ENCODE results near the gene MAGEB1. TPM values are rescaled to one million over a fixed set of nuclear protein-coding genes. Genes with fewer than 3 reads are reported as not detected.

The MAGEB1 gene
- total RNA-seq, 1 donor from 2014 or later = not detected

DNA sequence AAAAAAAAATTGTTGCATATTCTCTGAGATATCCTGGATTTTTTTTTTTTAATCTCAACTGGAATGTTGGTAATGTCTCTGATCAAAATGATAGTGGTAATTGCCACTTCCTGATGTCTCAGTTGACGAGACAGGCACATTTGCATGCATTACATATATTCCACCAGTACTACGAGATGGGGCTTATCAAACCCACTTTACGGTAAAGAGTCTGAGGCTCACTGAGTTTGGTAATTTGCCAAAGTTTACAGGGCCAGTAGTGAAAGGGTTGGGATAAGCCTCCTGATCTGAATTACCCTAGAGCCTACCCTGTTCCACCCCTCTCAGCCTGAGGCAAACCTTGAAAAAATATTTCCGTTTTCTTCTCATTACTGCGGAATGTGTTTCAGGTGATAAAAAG lies 26.3 kb upstream of the MAGEB1 start:
- no peaks in the 10 kb centered on the region for H3K9me3 ChIP-seq
- no peak overlapping the region for H3K4me3 ChIP-seq
- H3K36me3 ChIP-seq = no peaks in the 10 kb centered on the region
- DNase-seq (ENCODE audit: low spot score in 2 of 2) = no peak
- H3K27ac ChIP-seq = no peak overlapping the region
- intact Hi-C loops (cut with DNase I) = no loop called here
- TF ChIP-seq, protein P1, sequence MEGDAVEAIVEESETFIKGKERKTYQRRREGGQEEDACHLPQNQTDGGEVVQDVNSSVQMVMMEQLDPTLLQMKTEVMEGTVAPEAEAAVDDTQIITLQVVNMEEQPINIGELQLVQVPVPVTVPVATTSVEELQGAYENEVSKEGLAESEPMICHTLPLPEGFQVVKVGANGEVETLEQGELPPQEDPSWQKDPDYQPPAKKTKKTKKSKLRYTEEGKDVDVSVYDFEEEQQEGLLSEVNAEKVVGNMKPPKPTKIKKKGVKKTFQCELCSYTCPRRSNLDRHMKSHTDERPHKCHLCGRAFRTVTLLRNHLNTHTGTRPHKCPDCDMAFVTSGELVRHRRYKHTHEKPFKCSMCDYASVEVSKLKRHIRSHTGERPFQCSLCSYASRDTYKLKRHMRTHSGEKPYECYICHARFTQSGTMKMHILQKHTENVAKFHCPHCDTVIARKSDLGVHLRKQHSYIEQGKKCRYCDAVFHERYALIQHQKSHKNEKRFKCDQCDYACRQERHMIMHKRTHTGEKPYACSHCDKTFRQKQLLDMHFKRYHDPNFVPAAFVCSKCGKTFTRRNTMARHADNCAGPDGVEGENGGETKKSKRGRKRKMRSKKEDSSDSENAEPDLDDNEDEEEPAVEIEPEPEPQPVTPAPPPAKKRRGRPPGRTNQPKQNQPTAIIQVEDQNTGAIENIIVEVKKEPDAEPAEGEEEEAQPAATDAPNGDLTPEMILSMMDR (IDR thresholded peaks at IDR 0.05) = no peak
- H3K4me1 ChIP-seq = no peaks in the 10 kb centered on the region
- no peaks in the 10 kb centered on the region for H3K27me3 ChIP-seq

DNA sequence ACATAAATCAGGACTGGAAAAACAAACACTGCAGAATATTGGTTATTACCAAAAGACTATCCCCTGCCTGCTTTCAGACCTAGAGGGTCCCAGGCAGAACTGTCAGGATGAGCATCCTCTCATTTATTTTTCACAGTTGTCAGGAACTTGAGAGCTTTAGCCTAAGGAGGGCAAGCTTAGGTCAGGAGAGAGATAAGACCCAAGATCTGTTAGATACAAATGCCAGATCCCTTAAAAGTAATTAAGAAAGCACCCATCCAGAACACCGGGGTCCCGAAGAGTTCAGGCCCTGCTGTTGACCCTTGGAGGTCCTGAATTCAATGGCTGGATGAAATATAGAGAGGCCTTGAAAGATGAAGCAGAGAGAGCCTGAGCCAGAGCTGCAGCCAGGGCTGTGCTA lies 22.4 kb upstream of the MAGEB1 start:
- H3K9me3 ChIP-seq = no peaks in the 10 kb centered on the region
- no peaks in the 10 kb centered on the region for H3K27me3 ChIP-seq
- intact Hi-C loops (cut with DNase I) = no loop called here
- no peak for DNase-seq (ENCODE audit: low spot score in 2 of 2)
- no peaks in the 10 kb centered on the region for H3K36me3 ChIP-seq
- H3K4me3 ChIP-seq = no peak overlapping the region
- TF ChIP-seq, protein P1 (IDR thresholded peaks at IDR 0.05) = no peak
- no peak overlapping the region for H3K27ac ChIP-seq
- no peaks in the 10 kb centered on the region for H3K4me1 ChIP-seq

DNA sequence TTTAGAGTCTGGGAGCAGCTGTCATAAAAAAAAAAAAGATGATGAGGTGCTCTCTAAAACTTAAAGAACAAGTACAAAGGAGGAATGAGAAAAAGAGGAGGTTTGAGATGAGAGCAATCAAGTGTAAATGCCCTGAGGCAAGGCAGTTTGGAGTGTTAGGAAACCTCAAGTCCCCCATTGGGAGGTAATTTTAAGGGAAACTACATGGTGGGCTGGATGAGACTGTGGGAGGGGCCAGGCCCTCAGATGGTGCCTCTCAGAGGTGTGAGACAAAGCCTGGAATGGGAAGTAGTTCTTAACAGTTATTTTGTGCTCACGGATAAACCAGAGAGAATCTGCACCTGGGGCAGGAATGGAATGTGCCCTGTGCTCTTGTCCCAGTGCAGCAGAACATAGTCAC lies 18.4 kb upstream of the MAGEB1 start:
- no peaks in the 10 kb centered on the region for H3K27me3 ChIP-seq
- intact Hi-C loops (cut with DNase I) = no loop called here
- TF ChIP-seq, protein P1 (IDR thresholded peaks at IDR 0.05) = no peak
- H3K9me3 ChIP-seq = no peaks in the 10 kb centered on the region
- no peak overlapping the region for H3K4me3 ChIP-seq
- no peaks in the 10 kb centered on the region for H3K36me3 ChIP-seq
- H3K27ac ChIP-seq = no peak overlapping the region
- no peaks in the 10 kb centered on the region for H3K4me1 ChIP-seq
- DNase-seq (ENCODE audit: low spot score in 2 of 2) = no peak

DNA sequence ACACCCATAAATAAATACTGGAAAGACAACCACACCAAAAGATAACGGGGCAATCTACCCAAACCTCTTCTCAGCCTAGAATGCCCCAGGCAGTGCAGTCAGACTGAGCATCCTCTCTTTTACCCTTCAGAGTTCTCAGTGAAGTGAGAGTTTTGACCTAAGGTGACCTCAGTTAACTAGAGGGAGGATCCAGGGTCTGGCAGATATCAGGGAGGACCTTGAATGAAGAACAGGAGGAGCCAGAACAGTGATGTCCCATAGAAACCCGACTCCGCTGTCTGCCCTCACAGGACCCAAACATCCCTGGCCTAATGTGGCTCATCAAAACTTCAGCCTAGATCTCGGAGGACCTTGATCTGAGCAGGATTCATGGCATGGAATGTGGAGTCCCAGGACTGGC lies 16.6 kb upstream of the MAGEB1 start, which contains the start of gene MAGEB3:
MAGEB3 (plus strand) TSS at position 263 of the 400 bp plus-strand sequence. CDS start 5,268 bp downstream, outside the sequence.
- no peak for DNase-seq (ENCODE audit: low spot score in 2 of 2)
- H3K4me1 ChIP-seq = no peaks in the 10 kb centered on the region
- H3K27me3 ChIP-seq = no peaks in the 10 kb centered on the region
- no peak within 1 kb of the TSS for H3K4me3 ChIP-seq
- H3K27ac ChIP-seq = no peak within 1 kb of the TSS
- H3K9me3 ChIP-seq = no peaks in the 10 kb centered on the region
- H3K36me3 ChIP-seq = no peaks in the 10 kb centered on the region
- intact Hi-C loops (cut with DNase I) = no loop called here
- TF ChIP-seq, protein P1 (IDR thresholded peaks at IDR 0.05) = no peak

DNA sequence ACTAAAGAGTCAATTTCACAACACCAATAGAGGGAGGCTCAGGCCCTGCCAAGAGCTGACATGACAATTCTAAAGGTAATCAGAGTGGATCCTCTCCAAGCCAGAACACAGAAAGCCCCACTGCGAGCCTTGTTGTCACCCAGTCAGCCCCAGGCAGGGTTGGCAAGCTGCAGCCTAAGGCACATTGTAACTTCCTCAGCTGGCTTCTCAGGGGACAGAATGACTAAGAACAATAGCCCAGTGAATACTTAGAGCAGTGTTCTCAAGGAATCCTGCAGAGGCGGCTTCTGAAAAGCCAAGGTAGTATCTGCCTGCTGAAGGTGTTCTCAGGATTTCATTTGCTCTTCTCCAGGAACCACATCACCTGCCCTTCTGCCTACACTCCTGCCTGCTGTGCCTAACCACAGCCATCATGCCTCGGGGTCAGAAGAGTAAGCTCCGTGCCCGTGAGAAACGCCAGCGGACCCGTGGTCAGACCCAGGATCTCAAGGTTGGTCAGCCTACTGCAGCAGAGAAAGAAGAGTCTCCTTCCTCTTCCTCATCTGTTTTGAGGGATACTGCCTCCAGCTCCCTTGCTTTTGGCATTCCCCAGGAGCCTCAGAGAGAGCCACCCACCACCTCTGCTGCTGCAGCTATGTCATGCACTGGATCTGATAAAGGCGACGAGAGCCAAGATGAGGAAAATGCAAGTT lies 5.1 kb upstream of the MAGEB1 start, which contains the start of gene MAGEB4:
MAGEB4 (plus strand) TSS at position 277 of the 692 bp plus-strand sequence; CDS start at position 413, 136 bp downstream.
- intact Hi-C loops (cut with DNase I) = no loop called here
- H3K9me3 ChIP-seq = no peaks in the 10 kb centered on the region

More for the DNA sequence above, 5.1 kb upstream of the MAGEB1 start, which contains the start of gene MAGEB4:
- Histone ChIP-seq H3K27ac (no peak within 1 kb of the TSS), H3K4me1 (no peaks in the 10 kb centered on the region), H3K4me3 (no peak within 1 kb of the TSS), H3K27me3 (no peaks in the 10 kb centered on the region), H3K36me3 (no peaks in the 10 kb centered on the region)
- DNase-seq (ENCODE audit: low spot score in 2 of 2) = no peak
- TF ChIP-seq, protein P1 (IDR thresholded peaks at IDR 0.05) = no peak
